Epithelial cell of prostate (primary cell): ENCODE measurements around the gene ADSL.

ENCODE experiments used
- DNase-seq: peaks from one replicate; pipeline ENCODE4 v3.0.0-alpha.2; 2011; ENCODE audit warnings: low read depth, low spot score
- H3K27ac ChIP-seq: fragments of 450-650 bp; 2 replicates; pipeline ENCODE4 v1.5.1; 2017; ENCODE audit warnings: mild to moderate bottlenecking

Gene ADSL

GRCh38 chr22:40401981-40402406 lies 55.7 kb downstream of the ADSL start:
- DNase-seq = no peak
- no peak overlapping the region for H3K27ac ChIP-seq

DNA sequence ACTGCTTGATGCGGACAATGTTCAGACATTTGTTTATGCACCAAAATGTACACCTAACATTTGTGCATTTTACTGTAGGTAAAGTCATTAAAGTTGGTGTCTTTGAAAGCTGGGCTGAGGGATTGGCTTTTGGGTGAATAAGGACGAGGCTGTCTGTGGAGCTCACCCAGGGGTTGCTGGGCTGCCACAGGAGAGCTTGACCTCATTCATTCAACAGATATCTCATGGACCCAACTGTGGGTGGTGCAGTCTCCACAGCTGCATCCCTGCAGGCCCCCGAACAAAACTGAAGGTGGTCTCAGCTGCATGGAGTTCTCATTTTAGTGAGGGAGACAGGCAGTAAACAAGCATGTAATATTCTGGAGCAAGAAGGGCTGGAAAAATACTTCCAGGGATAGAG lies 56.8 kb downstream of the ADSL start:
- H3K27ac ChIP-seq = no peak overlapping the region
- DNase-seq = no peak

DNA sequence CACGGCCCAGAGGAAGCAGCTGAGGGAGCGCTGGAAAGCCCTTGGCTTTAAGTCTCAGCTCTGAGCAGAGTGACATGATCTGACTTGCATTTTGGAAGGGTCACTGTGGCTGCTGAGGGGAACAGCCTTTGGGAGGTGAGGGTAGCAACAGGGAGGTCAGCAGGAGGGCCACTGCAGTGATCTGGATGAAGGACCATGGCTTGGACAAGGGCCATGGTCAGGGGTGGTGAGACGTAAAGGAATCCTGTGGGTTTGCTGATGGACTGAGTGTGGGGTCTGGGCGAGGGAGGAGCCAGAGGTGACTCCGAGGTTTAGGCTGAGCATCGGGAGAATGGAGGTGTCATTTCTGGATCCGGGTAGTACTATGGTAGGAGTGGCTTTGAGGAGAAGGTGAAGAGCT lies 57.4 kb downstream of the ADSL start:
- no peak for DNase-seq
- H3K27ac ChIP-seq = no peak overlapping the region

- no peak for DNase-seq
- no peak overlapping the region for H3K27ac ChIP-seq
Observed at GRCh38 chr22:40404251-40405177, 58.2 kb downstream of the ADSL start.

- DNase-seq = no peak
- no peak overlapping the region for H3K27ac ChIP-seq
Observed at GRCh38 chr22:40405178-40406062, 59.1 kb downstream of the ADSL start.

DNA sequence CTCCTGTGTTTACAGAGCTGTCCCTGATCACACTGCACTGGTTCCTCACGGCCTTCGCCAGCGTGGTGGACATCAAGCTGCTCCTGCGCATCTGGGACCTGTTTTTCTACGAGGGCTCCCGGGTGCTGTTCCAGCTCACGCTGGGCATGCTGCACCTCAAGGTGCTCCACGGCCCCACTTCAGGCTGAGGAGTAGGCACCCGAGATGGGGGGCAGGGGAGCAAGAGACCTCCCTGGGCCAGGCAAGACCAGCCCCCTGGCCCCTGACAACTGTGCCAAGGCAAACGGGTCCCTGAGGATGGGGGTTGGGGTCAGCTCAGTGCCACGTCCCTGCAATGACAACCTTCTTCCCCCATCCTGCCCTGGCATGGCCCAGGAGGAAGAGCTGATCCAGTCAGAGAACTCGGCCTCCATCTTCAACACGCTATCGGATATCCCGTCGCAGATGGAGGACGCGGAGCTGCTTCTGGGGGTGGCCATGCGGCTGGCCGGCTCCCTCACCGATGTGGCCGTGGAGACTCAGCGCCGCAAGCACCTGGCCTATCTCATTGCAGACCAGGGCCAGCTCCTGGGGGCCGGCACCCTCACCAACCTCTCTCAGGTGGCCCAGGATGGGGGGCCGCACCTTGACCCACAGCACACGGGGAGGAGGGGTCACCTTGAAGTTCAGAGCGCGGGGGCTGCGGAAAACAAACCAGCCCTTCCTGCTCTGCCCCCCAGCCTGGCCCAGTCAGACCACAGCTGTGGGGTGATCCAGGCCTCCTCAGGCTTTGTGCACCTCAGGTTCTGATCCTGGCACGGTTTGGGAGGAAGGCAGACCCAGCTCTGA lies 60.0 kb downstream of the ADSL start:
- H3K27ac ChIP-seq = no peak overlapping the region
- no peak for DNase-seq

GRCh38 chr22:40407021-40407761 lies 60.9 kb downstream of the ADSL start:
- DNase-seq = no peak
- no peak overlapping the region for H3K27ac ChIP-seq

- DNase-seq = no peak
- no peak overlapping the region for H3K27ac ChIP-seq
Observed at GRCh38 chr22:40407831-40408717, 61.8 kb downstream of the ADSL start.

- DNase-seq = no peak
- no peak overlapping the region for H3K27ac ChIP-seq
Observed at GRCh38 chr22:40408718-40409612, 62.7 kb downstream of the ADSL start.

- DNase-seq = no peak
- no peak overlapping the region for H3K27ac ChIP-seq
Observed at GRCh38 chr22:40409613-40410113, 63.4 kb downstream of the ADSL start.

DNA sequence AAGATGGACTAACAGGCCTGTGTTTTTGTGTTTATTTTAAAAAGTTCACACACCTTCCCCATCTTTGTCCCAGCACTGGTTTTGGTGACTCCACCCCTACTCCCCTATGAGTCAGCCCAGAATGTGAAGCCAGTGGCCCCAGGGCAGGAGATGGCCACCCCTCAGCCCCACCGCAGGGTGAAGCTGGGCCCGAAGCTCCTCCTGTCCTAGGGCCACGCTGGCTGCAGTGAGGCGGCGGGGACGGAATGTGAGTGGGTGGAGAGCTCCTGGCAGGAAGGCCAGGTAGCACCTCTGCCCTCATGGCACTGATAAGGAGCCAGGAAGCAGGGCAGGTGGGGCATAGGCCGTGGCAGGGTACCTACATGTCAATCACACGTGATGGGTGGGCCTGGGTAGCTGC lies 64.0 kb downstream of the ADSL start:
- H3K27ac ChIP-seq = no peak overlapping the region
- DNase-seq = no peak

- no peak overlapping the region for H3K27ac ChIP-seq
- no peak for DNase-seq
Observed at GRCh38 chr22:40410731-40411505, 64.6 kb downstream of the ADSL start.

GRCh38 chr22:40411506-40411861 lies 65.2 kb downstream of the ADSL start:
- no peak overlapping the region for H3K27ac ChIP-seq

DNA sequence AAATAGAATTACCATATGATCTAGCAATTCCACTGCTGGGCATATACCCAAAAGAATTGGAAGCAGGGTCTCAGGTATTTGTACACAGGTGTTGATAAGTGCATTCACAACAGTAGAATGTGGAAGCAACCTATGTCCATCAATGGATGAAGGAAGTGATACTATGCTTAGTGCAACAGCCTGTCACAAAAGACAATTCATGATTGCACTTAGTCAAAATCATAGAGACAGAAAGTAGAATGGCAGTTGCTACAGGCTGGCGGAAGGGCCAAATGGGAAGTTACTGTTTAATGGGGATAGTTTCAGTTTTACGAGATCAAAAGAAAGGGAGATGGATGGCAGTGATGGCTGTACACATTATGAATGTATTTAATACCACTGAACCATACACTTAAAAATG lies 66.1 kb downstream of the ADSL start:
- no peak for DNase-seq
- no peak overlapping the region for H3K27ac ChIP-seq

More at GRCh38 chr22:40411506-40411861, 65.2 kb downstream of the ADSL start:
- no peak for DNase-seq

DNA sequence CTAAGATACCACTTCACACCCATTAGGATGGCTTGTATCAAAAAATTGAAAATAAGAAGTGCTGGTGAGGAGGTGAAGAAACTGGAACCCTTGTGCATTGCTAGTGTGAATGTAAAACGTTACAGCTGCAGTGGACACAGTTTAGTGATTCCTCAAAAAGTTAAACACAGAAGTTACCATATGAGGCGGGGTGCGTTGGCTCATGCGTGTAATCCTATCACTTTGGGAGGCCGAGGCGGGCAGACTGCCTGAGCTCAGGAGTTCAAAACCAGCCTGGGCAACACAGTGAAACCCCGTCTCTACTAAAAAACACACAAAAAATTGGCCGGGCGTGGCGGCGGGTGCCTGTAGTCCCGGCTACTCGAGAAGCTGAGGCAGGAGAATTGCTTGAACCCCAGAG lies 67.6 kb downstream of the ADSL start:
- DNase-seq = no peak
- peak overlapping the region; percentile 11 for H3K27ac ChIP-seq

- no peak for DNase-seq
- H3K27ac ChIP-seq = peak overlapping the region; percentile 11
Observed at GRCh38 chr22:40414311-40414710, 68.0 kb downstream of the ADSL start.
